HepG2 (cell line): ENCODE data around the gene ATP13A3. TPM values are rescaled to one million over a fixed set of nuclear protein-coding genes. Genes with fewer than 3 reads are reported as not detected.

Experiments used
- ATAC-seq: fragments of 200-7000 bp; cut with Tn5 transposase; 3 replicates; pipeline ENCODE4 v1.9.1; 2020; ENCODE audit warnings: mild to moderate bottlenecking, moderate library complexity
- BruUV-seq: library from RNA; stranded (reverse); fragments of 400-500 nt; replicated peaks from 2 replicates; lab custom pipeline; 2021; lab: Mats Ljungman, UMichigan
- CTCF ChIA-PET: fragments of 300-600 bp; formaldehyde crosslinking; extraction: SDS; loops from one replicate; lab custom pipeline; 2021; ENCODE audit warnings: low total read pairs, inconsistent platforms, low intra/inter-chr PET ratio; lab: Yijun Ruan, JAX
- POLR2A ChIA-PET: fragments of 350-600 bp; sonication (Branson Sonifier 250); formaldehyde crosslinking; loops from one replicate; lab custom pipeline; 2020; ENCODE audit warnings: antibody characterized with exemption, inconsistent platforms; lab: Yijun Ruan, JAX
- DNase-seq: peaks from one replicate; pipeline ENCODE4 v3.0.0-alpha.2; 2015; ENCODE audit warnings: low spot score
- FAIRE-seq: peaks from 3 replicates; lab custom pipeline; 2011; peaks lifted over from hg19 to GRCh38; lab: Jason Lieb, UNC
- H2AFZ ChIP-seq: one replicate; pipeline ENCODE4 v1.6.1; 2011; ENCODE audit warnings: low read length, inconsistent platforms
- H3K27ac ChIP-seq: fragments of 300-600 bp; 3 replicates; pipeline ENCODE4 v1.8.0; 2011; ENCODE audit warnings: mixed run types, mild to moderate bottlenecking, mixed read lengths, low read length, inconsistent platforms; ENCODE audit not compliant: insufficient read depth; ENCODE audit errors: extremely low read length
- H3K27me3 ChIP-seq, 2 experiments: fragments of 200-600 bp in 1 of 2; 2 replicates in 1 of 2; 3 replicates in 1 of 2; pipeline versions ENCODE4 v1.6.0 to v1.8.0; 2011; ENCODE audit warnings: low read length in 2 of 2, mild to moderate bottlenecking in 2 of 2, moderate library complexity in 2 of 2, inconsistent platforms in 1 of 2; ENCODE audit not compliant: insufficient read depth in 2 of 2, control insufficient read depth in 1 of 2
- H3K36me3 ChIP-seq, 2 experiments: fragments of 200-600 bp in 1 of 2; replicated peaks in 1 of 2; 2 replicates in 1 of 2; 3 replicates in 1 of 2; pipeline versions ENCODE4 v1.5.1 to v1.8.0; 2011; ENCODE audit warnings: low read length in 2 of 2, inconsistent platforms in 1 of 2; ENCODE audit not compliant: insufficient read depth in 2 of 2, control insufficient read depth in 1 of 2
- H3K4me1 ChIP-seq: 2 replicates; pipeline ENCODE4 v1.5.1; 2012; ENCODE audit warnings: low read length, inconsistent platforms; ENCODE audit not compliant: insufficient read depth
- H3K4me2 ChIP-seq: 2 replicates; pipeline ENCODE4 v1.6.0; 2011; ENCODE audit warnings: low read depth, low read length, inconsistent platforms
- H3K4me3 ChIP-seq, 3 experiments: fragments of 200-600 bp in 1 of 3; sonication (generic), shearing (Covaris generic) in 1 of 3; replicated peaks in 1 of 3; 2 replicates each; pipeline ENCODE4 v1.5.1; 2011 to 2016; ENCODE audit warnings: low read length in 3 of 3, inconsistent platforms in 2 of 3, low read depth in 2 of 3, mild to moderate bottlenecking in 2 of 3, control low read depth in 1 of 3, mixed read lengths in 1 of 3; ENCODE audit not compliant: insufficient read depth in 1 of 3
- H3K79me2 ChIP-seq: one replicate; pipeline ENCODE4 v1.6.1; 2011; ENCODE audit warnings: low read length, inconsistent platforms; ENCODE audit not compliant: insufficient read depth
- H3K9ac ChIP-seq: 2 replicates; pipeline ENCODE4 v1.6.0; 2011; ENCODE audit warnings: mild to moderate bottlenecking, low read depth, low read length, inconsistent platforms; ENCODE audit not compliant: insufficient read depth
- H3K9me3 ChIP-seq: 2 replicates; pipeline ENCODE4 v1.5.1; 2012; ENCODE audit warnings: mild to moderate bottlenecking, low read length
- H4K20me1 ChIP-seq: 2 replicates; pipeline ENCODE4 v1.6.0; 2011; ENCODE audit warnings: inconsistent platforms, mild to moderate bottlenecking, low read length, moderate library complexity; ENCODE audit not compliant: insufficient read depth
- AKAP8 ChIP-seq: sonication (generic); formaldehyde crosslinking; IDR thresholded peaks from 2 replicates; pipeline ENCODE4 v1.5.1; 2020; ENCODE audit warnings: mild to moderate bottlenecking, missing genetic modification reagents
- ASH2L ChIP-seq: fragments of 300-600, 200-600 bp; sonication (generic); IDR thresholded peaks from 2 replicates; pipeline ENCODE4 v1.7.0; 2017; ENCODE audit warnings: low read depth, mild to moderate bottlenecking, moderate library complexity, mixed read lengths, low read length; ENCODE audit not compliant: insufficient read length
- ATF1 ChIP-seq: IDR thresholded peaks from 2 replicates; pipeline ENCODE4 v1.6.1; 2016; ENCODE audit warnings: mild to moderate bottlenecking, control low read depth
- GPN1 ChIP-seq: sonication (generic); formaldehyde crosslinking; IDR thresholded peaks from 2 replicates; pipeline ENCODE4 v1.5.1; 2020; ENCODE audit warnings: missing genetic modification reagents, borderline replicate concordance
- HDAC1 ChIP-seq: sonication (generic); formaldehyde crosslinking; IDR thresholded peaks from 2 replicates; pipeline ENCODE4 v1.5.1; 2020; ENCODE audit warnings: mild to moderate bottlenecking, missing genetic modification reagents
- HOXA9 ChIP-seq: sonication (generic); formaldehyde crosslinking; IDR thresholded peaks from 2 replicates; pipeline ENCODE4 v1.8.1; 2022; ENCODE audit warnings: missing genetic modification reagents, mild to moderate bottlenecking, moderate library complexity, borderline replicate concordance
- KDM2A ChIP-seq: sonication (generic); formaldehyde crosslinking; IDR thresholded peaks from 2 replicates; pipeline ENCODE4 v1.4.0; 2020; ENCODE audit warnings: low read depth, missing genetic modification reagents, borderline replicate concordance
- KLF13 ChIP-seq: sonication (generic); formaldehyde crosslinking; IDR thresholded peaks from 2 replicates; pipeline ENCODE4 v1.4.0; 2020; ENCODE audit warnings: mild to moderate bottlenecking, missing genetic modification reagents
- KLF15 ChIP-seq: sonication (generic); formaldehyde crosslinking; IDR thresholded peaks from 2 replicates; pipeline ENCODE4 v1.8.1; 2023; ENCODE audit warnings: borderline replicate concordance, mild to moderate bottlenecking, inconsistent platforms, missing genetic modification reagents, mixed read lengths
- NR2C2 ChIP-seq: sonication (generic); formaldehyde crosslinking; IDR thresholded peaks from 2 replicates; pipeline ENCODE4 v1.4.0; 2020; ENCODE audit warnings: missing genetic modification reagents, mild to moderate bottlenecking, moderate library complexity, borderline replicate concordance
- RBFOX2 ChIP-seq: fragments of 200-400 bp; formaldehyde crosslinking; IDR thresholded peaks from 2 replicates; pipeline ENCODE4 v1.6.1; 2017; ENCODE audit warnings: low read depth, mild to moderate bottlenecking, low read length
- SMARCE1 ChIP-seq: fragments of 450-650 bp; IDR thresholded peaks from 2 replicates; pipeline ENCODE4 v1.6.1; 2017; ENCODE audit warnings: borderline replicate concordance
- ZBTB8A ChIP-seq: sonication (generic); formaldehyde crosslinking; IDR thresholded peaks from 2 replicates; pipeline ENCODE4 v1.4.0; 2020; ENCODE audit warnings: mild to moderate bottlenecking, low read depth, missing genetic modification reagents, borderline replicate concordance
- ZFP37 ChIP-seq: sonication (generic); formaldehyde crosslinking; IDR thresholded peaks from 2 replicates; pipeline ENCODE4 v1.4.0; 2020; ENCODE audit warnings: missing genetic modification reagents, borderline replicate concordance
- ZFP90 ChIP-seq: sonication (generic); formaldehyde crosslinking; IDR thresholded peaks from 2 replicates; pipeline ENCODE4 v1.8.0; 2022; ENCODE audit warnings: missing genetic modification reagents, mild to moderate bottlenecking, inconsistent platforms, borderline replicate concordance
- ZFY ChIP-seq: sonication (generic); formaldehyde crosslinking; IDR thresholded peaks from 2 replicates; pipeline ENCODE4 v1.4.0; 2020; ENCODE audit warnings: missing genetic modification reagents
- ZNF616 ChIP-seq: sonication (generic); formaldehyde crosslinking; IDR thresholded peaks from 2 replicates; pipeline ENCODE4 v1.5.0; 2020; ENCODE audit warnings: low read depth, mild to moderate bottlenecking, missing genetic modification reagents
- ZSCAN30 ChIP-seq: sonication (generic); formaldehyde crosslinking; IDR thresholded peaks from 2 replicates; pipeline ENCODE4 v1.5.0; 2020; ENCODE audit warnings: mild to moderate bottlenecking, missing genetic modification reagents
- WGBS: methylation state at CpG from one replicate; pipeline ENCODE4 v1.1.6; 2017; ENCODE audit warnings: low lambda C conversion rate; 5-methylcytosine and 5-hydroxymethylcytosine counted together
- in situ Hi-C: cut with HindIII; loops from 2 replicates; pipeline ENCODE4 v1.10.0; 2017; ENCODE audit warnings: low pct_unique_long_range_greater_than_20kb; ENCODE audit not compliant: extremely low pct_ligation_motif_present
- intact Hi-C: fragments of 100-400 bp; cut with micrococcal nuclease; formaldehyde crosslinking; loops from one replicate; pipeline ENCODE4 v1.10.0; 2022; ENCODE audit not compliant: unreplicated experiment
- polyA plus RNA-seq, 8 experiments: library from polyadenylated mRNA; depleted of rRNA in 3 of 8; stranded (reverse) in 7 of 8; unstranded in 1 of 8; fragments of >200 nt; fragmentation: Illumina TruSeq in 4 of 8; extraction: Trizol in 4 of 8; gene quantifications; 2 replicates each; pipeline versions ENCODE4 v1.2.1 to v1.2.3, GENCODE V29; 2011 to 2016; ENCODE audit warnings: low read depth in 4 of 8, missing spikeins in 1 of 8, mixed read lengths in 1 of 8; ENCODE audit not compliant: insufficient read depth in 1 of 8
- total RNA-seq, 5 experiments: library from RNA; depleted of rRNA; stranded (reverse); fragments of >200 nt; fragmentation: Illumina TruSeq; extraction: Trizol; gene quantifications; 2 replicates each; pipeline ENCODE4 v1.2.3, GENCODE V29; 2016; ENCODE audit warnings: low read depth in 1 of 5
- TF ChIP-seq, protein P1 (sequence below): IDR thresholded peaks from 2 replicates; pipeline ENCODE4 v1.6.1; 2012; ENCODE audit warnings: inconsistent platforms
- TF ChIP-seq, protein P2 (sequence below): sonication (generic); formaldehyde crosslinking; IDR thresholded peaks from 2 replicates; pipeline ENCODE4 v1.8.0; 2022; ENCODE audit warnings: mild to moderate bottlenecking, missing genetic modification reagents; ENCODE audit not compliant: insufficient replicate concordance
- TF ChIP-seq, protein P3 (sequence below): sonication (generic); IDR thresholded peaks from 2 replicates; pipeline ENCODE4 v1.6.1; 2016; ENCODE audit warnings: low read depth, borderline replicate concordance

ATP13A3 gene
- total and polyA plus RNA-seq, 2 of the 13 experiments (the other 11 are each of a cell fraction or from before 2014, with no cell fraction given): 44.9 to 80.8 TPM

DNA sequence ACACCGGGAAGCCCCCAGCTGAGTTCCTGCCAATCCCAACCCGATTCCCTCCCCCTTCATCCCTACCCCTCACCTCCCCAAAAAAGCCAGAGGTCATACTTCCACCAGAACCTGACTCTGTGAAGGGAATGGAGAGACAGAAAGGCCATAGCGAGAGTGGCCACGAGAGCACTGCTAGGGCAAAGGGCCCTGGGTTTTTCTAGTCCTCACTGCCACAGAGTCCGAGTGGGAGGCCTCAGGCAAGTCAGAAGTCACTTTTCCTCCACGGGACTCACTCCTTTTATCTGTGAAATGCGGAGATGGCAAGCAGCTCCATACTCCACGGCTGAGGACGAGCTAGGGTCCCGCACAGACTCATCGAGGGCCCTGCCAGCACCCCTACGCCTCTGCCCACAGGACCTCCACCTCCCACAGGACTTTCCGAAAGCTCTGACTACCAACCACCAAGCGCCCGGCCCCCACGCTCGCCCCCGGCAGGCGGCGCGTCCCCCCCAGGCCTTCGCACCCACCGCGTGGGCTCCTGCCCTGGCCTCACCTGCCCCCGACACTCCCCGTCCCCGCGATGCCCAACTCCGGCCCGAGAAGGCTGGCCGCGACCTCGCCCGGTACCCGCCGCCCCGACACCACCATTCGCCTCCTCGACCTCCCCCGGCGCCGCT, 792 bp downstream of the ATP13A3 start (continued):
- TF ChIP-seq ZFP90 (CRISPR knock-in tag): peak; percentile 38; the same call in 1 of the 2 replicates
- TF ChIP-seq ZFY (CRISPR knock-in tag): peak; percentile 6; the same call in 1 of the 2 replicates
- 0 out of 2 replicates have a peak, but pooled peaks have one; percentile 15 for TF ChIP-seq HOXA9 (CRISPR knock-in tag)
- no peak for TF ChIP-seq ATF1 (CRISPR knock-in tag)
- TF ChIP-seq ZBTB8A: no peak
- TF ChIP-seq ZFP37: no peak
- peak; percentile 6 for TF ChIP-seq ASH2L
- 0 out of 2 replicates have a peak, but pooled peaks have one; percentile 33 for TF ChIP-seq RBFOX2
- no peak for TF ChIP-seq GPN1 (CRISPR knock-in tag)
- no peak for TF ChIP-seq ZSCAN30
- TF ChIP-seq, protein P1, sequence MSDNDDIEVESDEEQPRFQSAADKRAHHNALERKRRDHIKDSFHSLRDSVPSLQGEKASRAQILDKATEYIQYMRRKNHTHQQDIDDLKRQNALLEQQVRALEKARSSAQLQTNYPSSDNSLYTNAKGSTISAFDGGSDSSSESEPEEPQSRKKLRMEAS: peak; percentile 64
- TF ChIP-seq NR2C2 (CRISPR knock-in tag): 0 out of 2 replicates have a peak, but pooled peaks have one; percentile 2
- 0 out of 2 replicates have a peak, but pooled peaks have one; percentile 11 for TF ChIP-seq AKAP8 (CRISPR knock-in tag)

DNA sequence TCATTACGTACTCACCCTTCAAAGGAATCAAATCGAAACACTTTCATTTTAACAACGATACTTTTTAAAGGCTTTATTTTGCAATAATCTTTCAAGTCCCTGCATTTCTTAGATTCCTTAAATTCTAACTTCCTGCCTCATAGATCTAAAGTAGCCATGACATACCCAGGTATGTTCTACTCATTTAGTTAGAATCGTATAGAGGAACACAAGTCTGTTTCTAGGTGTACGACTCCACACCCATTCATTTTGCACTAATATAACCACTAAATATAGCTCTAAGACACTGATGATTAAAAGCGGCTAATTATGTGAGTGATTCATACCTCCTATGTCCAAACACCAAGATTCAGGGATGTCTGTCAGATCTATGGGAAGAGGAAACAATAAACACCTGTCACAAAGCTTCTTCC, 1.3 kb downstream of the ATP13A3 start:
- ChIA-PET CTCF (no interaction called here), POLR2A (interaction anchor here (0.9 to 2.1 kb wide), 7 partner anchors 9 to 98 kb away, joined by 4 to 8 read pairs (median 4); no protein-coding TSS in a partner anchor)
- Histone ChIP-seq H3K36me3 (no peaks in the 10 kb centered on the region; a peak in 2 of 5 replicates), H3K4me2 (peak overlapping the region; percentile 77), H3K27ac (peak overlapping the region; percentile 73), H3K9me3 (no peaks in the 10 kb centered on the region), H3K79me2 (peaks cover 58% of the 10 kb centered on the region), H3K4me1 (peaks cover 84% of the 10 kb centered on the region), H3K27me3 (no peaks in the 10 kb centered on the region; a peak in 2 of 5 replicates), H4K20me1 (peaks cover 19% of the 10 kb centered on the region), H3K4me3 (peak overlapping the region; percentile 72 to 95 (median 78)), H2AFZ (no peak overlapping the region), H3K9ac (peak overlapping the region; percentile 95)
- BruUV-seq: no TSS peak
- FAIRE-seq: no peak
- intact Hi-C loops (loop anchor here (5.0 kb wide), 2 partner anchors 37 to 87 kb away; no protein-coding TSS in a partner anchor), in situ Hi-C loops (no loop called here)
- no peak for ATAC-seq
- 9% methylated on average over 6 of the region's 6 CpGs for WGBS
- DNase-seq: no peak
- no peak for TF ChIP-seq SMARCE1
- TF ChIP-seq KLF13: no peak
- no peak for TF ChIP-seq KLF15 (CRISPR knock-in tag)
- TF ChIP-seq HDAC1: no peak
- TF ChIP-seq, protein P2, sequence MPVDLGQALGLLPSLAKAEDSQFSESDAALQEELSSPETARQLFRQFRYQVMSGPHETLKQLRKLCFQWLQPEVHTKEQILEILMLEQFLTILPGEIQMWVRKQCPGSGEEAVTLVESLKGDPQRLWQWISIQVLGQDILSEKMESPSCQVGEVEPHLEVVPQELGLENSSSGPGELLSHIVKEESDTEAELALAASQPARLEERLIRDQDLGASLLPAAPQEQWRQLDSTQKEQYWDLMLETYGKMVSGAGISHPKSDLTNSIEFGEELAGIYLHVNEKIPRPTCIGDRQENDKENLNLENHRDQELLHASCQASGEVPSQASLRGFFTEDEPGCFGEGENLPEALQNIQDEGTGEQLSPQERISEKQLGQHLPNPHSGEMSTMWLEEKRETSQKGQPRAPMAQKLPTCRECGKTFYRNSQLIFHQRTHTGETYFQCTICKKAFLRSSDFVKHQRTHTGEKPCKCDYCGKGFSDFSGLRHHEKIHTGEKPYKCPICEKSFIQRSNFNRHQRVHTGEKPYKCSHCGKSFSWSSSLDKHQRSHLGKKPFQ (CRISPR knock-in tag): no peak
- TF ChIP-seq, protein P3, sequence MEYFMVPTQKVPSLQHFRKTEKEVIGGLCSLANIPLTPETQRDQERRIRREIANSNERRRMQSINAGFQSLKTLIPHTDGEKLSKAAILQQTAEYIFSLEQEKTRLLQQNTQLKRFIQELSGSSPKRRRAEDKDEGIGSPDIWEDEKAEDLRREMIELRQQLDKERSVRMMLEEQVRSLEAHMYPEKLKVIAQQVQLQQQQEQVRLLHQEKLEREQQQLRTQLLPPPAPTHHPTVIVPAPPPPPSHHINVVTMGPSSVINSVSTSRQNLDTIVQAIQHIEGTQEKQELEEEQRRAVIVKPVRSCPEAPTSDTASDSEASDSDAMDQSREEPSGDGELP: no peak
- TF ChIP-seq ZNF616 (CRISPR knock-in tag): no peak
- TF ChIP-seq KDM2A (CRISPR knock-in tag): no peak
